GM10248 (cell line): Measurements from ENCODE around the gene CPT1C.

Experiments
- CTCF ChIA-PET: fragments of 300-600 bp; sonication (Branson Sonifier 250); formaldehyde crosslinking; extraction: SDS; loops from one replicate; lab custom pipeline; 2021; ENCODE audit warnings: antibody characterized with exemption; lab: Yijun Ruan, JAX
- POLR2A ChIA-PET: fragments of 350-650 bp; sonication (Branson Sonifier 250); formaldehyde crosslinking; extraction: SDS; loops from one replicate; lab custom pipeline; 2020; ENCODE audit warnings: antibody characterized with exemption; lab: Yijun Ruan, JAX
- DNase-seq: peaks from one replicate; pipeline ENCODE4 v3.0.0; 2012; ENCODE audit errors: extremely low spot score
- TF ChIP-seq, protein P1 (sequence below): IDR thresholded peaks from 2 replicates; pipeline ENCODE4 v1.5.1; 2012; ENCODE audit warnings: mild to moderate bottlenecking, low read depth; ENCODE audit errors: extremely low read depth, missing control alignments, control extremely low read depth

Gene CPT1C

DNA sequence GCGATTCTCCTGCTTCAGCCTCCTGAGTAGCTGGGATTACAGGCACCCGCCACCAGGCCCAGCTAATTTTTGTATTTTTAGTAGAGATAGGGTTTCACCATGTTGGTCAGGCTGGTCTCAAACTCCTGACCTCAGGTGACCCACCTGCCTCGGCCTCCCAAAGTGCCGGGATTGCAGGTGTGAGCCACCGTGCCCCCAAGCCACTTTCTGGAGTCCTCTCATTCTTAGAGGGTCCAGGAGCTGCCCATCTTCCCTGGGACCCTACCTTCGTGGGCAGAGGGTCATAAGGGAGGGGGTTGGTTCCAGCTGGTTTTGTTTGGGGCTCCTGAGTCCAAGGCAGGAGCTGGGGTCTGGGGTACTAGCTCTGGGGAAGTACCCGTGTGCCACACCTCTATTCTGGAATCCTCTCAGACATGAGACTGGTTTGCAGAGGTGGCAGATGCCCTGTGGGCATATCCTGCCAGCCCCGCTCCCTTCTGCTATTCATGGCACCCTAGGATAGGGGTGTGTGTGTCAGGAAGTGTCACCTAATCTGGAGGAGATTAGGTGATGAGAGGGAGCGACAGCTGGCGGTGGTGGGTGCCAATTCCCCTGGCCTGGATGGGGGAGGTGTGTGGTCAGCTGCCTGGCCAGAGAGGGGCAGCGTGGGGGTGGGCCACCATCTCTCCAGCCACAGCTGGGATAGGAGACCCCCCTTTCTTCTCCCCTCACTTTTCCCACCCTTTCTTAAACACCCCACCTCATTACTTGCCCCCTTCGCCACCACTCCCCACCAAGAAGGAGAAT is 11.7 kb upstream of the CPT1C start:
- CTCF ChIA-PET, result interaction anchor here (0.7 to 12.4 kb wide), 15 partner anchors 19 to 223 kb away, joined by 3 to 83 read pairs (median 4); partner anchors contain the start of genes FLT3LG and RRAS
- TF ChIP-seq, protein P1, sequence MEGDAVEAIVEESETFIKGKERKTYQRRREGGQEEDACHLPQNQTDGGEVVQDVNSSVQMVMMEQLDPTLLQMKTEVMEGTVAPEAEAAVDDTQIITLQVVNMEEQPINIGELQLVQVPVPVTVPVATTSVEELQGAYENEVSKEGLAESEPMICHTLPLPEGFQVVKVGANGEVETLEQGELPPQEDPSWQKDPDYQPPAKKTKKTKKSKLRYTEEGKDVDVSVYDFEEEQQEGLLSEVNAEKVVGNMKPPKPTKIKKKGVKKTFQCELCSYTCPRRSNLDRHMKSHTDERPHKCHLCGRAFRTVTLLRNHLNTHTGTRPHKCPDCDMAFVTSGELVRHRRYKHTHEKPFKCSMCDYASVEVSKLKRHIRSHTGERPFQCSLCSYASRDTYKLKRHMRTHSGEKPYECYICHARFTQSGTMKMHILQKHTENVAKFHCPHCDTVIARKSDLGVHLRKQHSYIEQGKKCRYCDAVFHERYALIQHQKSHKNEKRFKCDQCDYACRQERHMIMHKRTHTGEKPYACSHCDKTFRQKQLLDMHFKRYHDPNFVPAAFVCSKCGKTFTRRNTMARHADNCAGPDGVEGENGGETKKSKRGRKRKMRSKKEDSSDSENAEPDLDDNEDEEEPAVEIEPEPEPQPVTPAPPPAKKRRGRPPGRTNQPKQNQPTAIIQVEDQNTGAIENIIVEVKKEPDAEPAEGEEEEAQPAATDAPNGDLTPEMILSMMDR, result no peak
- DNase-seq, result no peak
- POLR2A ChIA-PET, result interaction anchor here (1.0 to 1.4 kb wide), 2 partner anchors 37 to 203 kb away, joined by 3 read pairs; partner anchors contain the start of gene SCAF1

- DNase-seq, result no peak
- ChIA-PET POLR2A (interaction anchor here (0.6 to 1.4 kb wide), 2 partner anchors 204 to 642 kb away, joined by 3 to 9 read pairs; no protein-coding TSS in a partner anchor), CTCF (interaction anchor here (0.6 to 12.4 kb wide), 9 partner anchors 20 to 688 kb away, joined by 3 to 83 read pairs (median 5); partner anchors contain the start of gene RRAS)
- TF ChIP-seq, protein P1, result no peak
These were observed 11.0 kb upstream of the CPT1C start for GRCh38 chr19:49679771-49680413.

DNA sequence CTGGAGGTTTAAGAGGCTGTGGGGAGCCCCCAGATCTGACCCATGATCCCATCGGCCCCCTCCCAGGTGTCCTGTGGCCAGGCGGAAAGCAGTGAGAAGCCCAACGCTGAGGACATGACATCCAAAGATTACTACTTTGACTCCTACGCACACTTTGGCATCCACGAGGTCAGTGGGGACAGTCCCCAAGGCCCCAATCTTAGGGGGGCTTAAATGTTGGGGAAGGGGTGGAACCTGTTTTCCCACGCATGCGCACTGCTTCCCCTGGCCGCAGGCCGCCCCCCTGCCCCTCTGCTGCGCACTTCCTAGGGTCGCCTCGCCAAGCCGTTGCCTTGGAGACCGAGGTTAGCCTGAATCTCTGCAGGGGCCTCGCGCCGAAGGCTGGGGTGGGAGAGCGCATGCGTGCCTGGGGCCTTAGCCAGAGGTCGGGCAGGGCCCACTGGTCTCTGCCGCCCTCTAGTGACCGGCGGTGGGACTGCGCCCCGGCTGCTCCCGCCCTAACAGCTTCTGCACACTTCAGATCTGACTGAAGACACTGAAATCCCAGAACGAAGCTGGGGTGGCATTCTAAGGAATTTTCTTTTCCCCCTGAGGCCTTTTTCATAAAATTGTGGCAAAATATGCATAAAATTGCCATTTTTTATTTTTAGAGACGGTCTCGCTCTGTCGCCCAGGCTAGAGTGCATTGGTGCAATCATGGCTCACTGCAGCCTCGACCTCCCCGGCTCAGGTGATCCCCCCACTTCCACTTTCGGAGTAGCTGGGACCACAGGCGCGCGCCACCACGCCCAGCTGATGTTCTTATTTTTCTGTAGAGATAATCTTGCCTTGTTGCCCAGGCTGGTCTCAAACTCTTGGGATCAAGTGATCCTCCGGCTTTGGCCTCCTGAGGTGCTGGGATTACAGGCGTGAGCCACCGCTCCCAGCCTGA is 10.2 kb upstream of the CPT1C start:
- POLR2A ChIA-PET, result interaction anchor here (0.6 kb wide), 1 partner anchor 641 kb away, joined by 9 read pairs; no protein-coding TSS in a partner anchor
- TF ChIP-seq, protein P1, result peak; percentile 99
- DNase-seq, result peak; percentile 94
- CTCF ChIA-PET, result interaction anchor here (0.6 to 1.9 kb wide), 18 partner anchors 9 to 687 kb away, joined by 3 to 11 read pairs (median 4); partner anchors contain the start of genes BCL2L12, CPT1C, IRF3 and RCN3

DNA sequence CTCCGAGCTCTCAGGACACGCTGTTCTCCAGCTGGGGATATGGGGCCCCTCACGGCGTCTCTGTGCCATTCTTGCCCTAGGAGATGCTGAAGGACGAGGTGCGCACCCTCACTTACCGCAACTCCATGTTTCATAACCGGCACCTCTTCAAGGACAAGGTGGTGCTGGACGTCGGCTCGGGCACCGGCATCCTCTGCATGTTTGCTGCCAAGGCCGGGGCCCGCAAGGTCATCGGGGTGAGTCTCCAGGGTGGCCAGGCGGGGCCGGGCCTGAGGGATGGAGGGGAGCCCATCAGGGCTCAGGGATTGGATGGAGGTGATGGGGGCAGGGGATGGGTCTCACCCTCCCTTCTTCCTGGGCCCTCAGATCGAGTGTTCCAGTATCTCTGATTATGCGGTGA is 9.1 kb upstream of the CPT1C start:
- TF ChIP-seq, protein P1, result no peak
- ChIA-PET POLR2A (interaction anchor here (0.6 kb wide), 1 partner anchor 187 kb away, joined by 4 read pairs; no protein-coding TSS in a partner anchor), CTCF (interaction anchor here (1.1 to 1.9 kb wide), 5 partner anchors 10 to 173 kb away, joined by 4 to 11 read pairs (median 5); no protein-coding TSS in a partner anchor)
- DNase-seq, result no peak

GRCh38 chr19:49682274-49682673 is 8.6 kb upstream of the CPT1C start:
- TF ChIP-seq, protein P1, result no peak

More at GRCh38 chr19:49682274-49682673, 8.6 kb upstream of the CPT1C start:
- DNase-seq, result no peak
- ChIA-PET POLR2A (interaction anchor here (0.6 kb wide), 1 partner anchor 187 kb away, joined by 4 read pairs; no protein-coding TSS in a partner anchor), CTCF (interaction anchor here (1.2 to 1.9 kb wide), 2 partner anchors 14 to 135 kb away, joined by 5 to 11 read pairs; no protein-coding TSS in a partner anchor)
